Measurements from ENCODE around the gene NFU1. TPM values are rescaled to one million over a fixed set of nuclear protein-coding genes. Genes with fewer than 3 reads are reported as not detected.
"Not testable (repeated sequence)": the region's sequence is repeated elsewhere in the genome, so short reads cannot be mapped to it uniquely, and the experiment has no call there.

NFU1 gene
- total and polyA plus RNA-seq, 5 donors, result 50.1 to 62.5 (median 53.0) TPM

- H3K27ac ChIP-seq (ENCODE audit: low read length), result no peak overlapping the region
Observed at GRCh38 chr2:69422198-69422597, 15.0 kb downstream of the NFU1 start.

GRCh38 chr2:69419111-69419510 is 18.1 kb downstream of the NFU1 start:
- H3K9me3 ChIP-seq (ENCODE audit: control insufficient read depth, low read length); ATAC-seq; intact Hi-C loops (cut with DNase I); H3K4me3 ChIP-seq (ENCODE audit: low read length); H3K27ac ChIP-seq (ENCODE audit: low read length); H3K4me1 ChIP-seq (ENCODE audit: control insufficient read depth, insufficient read depth, low read length); DNase-seq; H3K27me3 ChIP-seq (ENCODE audit: control insufficient read depth, insufficient read depth): not testable (repeated sequence)
- WGBS, result 81% methylated on average over 7 of the region's 7 CpGs

More at GRCh38 chr2:69422198-69422597, 15.0 kb downstream of the NFU1 start:
- Histone ChIP-seq H3K4me1 (ENCODE audit: control insufficient read depth, insufficient read depth, low read length) (no peaks in the 10 kb centered on the region), H3K27me3 (ENCODE audit: control insufficient read depth, insufficient read depth) (no peaks in the 10 kb centered on the region), H3K4me3 (ENCODE audit: low read length) (no peak overlapping the region), H3K9me3 (ENCODE audit: control insufficient read depth, low read length) (no peaks in the 10 kb centered on the region)
- ATAC-seq, result no peak
- no peak for DNase-seq
- intact Hi-C loops (cut with DNase I), result no loop called here

GRCh38 chr2:69416147-69416546 is 21.1 kb downstream of the NFU1 start:
- DNase-seq (no peak), ATAC-seq (no peak)
- Histone ChIP-seq H3K4me3 (ENCODE audit: low read length) (no peak overlapping the region), H3K4me1 (ENCODE audit: control insufficient read depth, insufficient read depth, low read length) (no peaks in the 10 kb centered on the region), H3K27me3 (ENCODE audit: control insufficient read depth, insufficient read depth) (no peaks in the 10 kb centered on the region), H3K9me3 (ENCODE audit: control insufficient read depth, low read length) (no peaks in the 10 kb centered on the region), H3K27ac (ENCODE audit: low read length) (no peak overlapping the region)
- intact Hi-C loops (cut with DNase I), result no loop called here
- 72% methylated on average over 1 of the region's 1 CpG for WGBS

- DNase-seq, result no peak
- Histone ChIP-seq H3K4me3 (ENCODE audit: low read length) (no peak overlapping the region), H3K27ac (ENCODE audit: low read length) (no peak overlapping the region), H3K27me3 (ENCODE audit: control insufficient read depth, insufficient read depth) (no peaks in the 10 kb centered on the region), H3K4me1 (ENCODE audit: control insufficient read depth, insufficient read depth, low read length) (no peaks in the 10 kb centered on the region), H3K9me3 (ENCODE audit: control insufficient read depth, low read length) (no peaks in the 10 kb centered on the region)
- intact Hi-C loops (cut with DNase I), result no loop called here
- ATAC-seq, result no peak
Observed at GRCh38 chr2:69411120-69411519, 26.1 kb downstream of the NFU1 start.

GRCh38 chr2:69405306-69405705 is 31.9 kb downstream of the NFU1 start:
- H3K4me3 ChIP-seq (ENCODE audit: low read length), result no peak overlapping the region
- DNase-seq, result no peak
- ATAC-seq, result no peak
- no peak overlapping the region for H3K27ac ChIP-seq (ENCODE audit: low read length)
- no peaks in the 10 kb centered on the region for H3K4me1 ChIP-seq (ENCODE audit: control insufficient read depth, insufficient read depth, low read length)
- no peaks in the 10 kb centered on the region for H3K9me3 ChIP-seq (ENCODE audit: control insufficient read depth, low read length)
- H3K27me3 ChIP-seq (ENCODE audit: control insufficient read depth, insufficient read depth), result no peaks in the 10 kb centered on the region
- intact Hi-C loops (cut with DNase I), result no loop called here

- H3K27me3 ChIP-seq (ENCODE audit: control insufficient read depth, insufficient read depth), result no peaks in the 10 kb centered on the region
- DNase-seq (no peak), ATAC-seq (no peak)
- no peak overlapping the region for H3K27ac ChIP-seq (ENCODE audit: low read length)
- no peaks in the 10 kb centered on the region for H3K4me1 ChIP-seq (ENCODE audit: control insufficient read depth, insufficient read depth, low read length)
- intact Hi-C loops (cut with DNase I), result no loop called here
- no peaks in the 10 kb centered on the region for H3K9me3 ChIP-seq (ENCODE audit: control insufficient read depth, low read length)
- no peak overlapping the region for H3K4me3 ChIP-seq (ENCODE audit: low read length)
- 98% methylated on average over 3 of the region's 3 CpGs for WGBS
Observed at GRCh38 chr2:69400121-69400520, 37.1 kb downstream of the NFU1 start.

- Histone ChIP-seq H3K27ac (ENCODE audit: low read length) (no peak overlapping the region), H3K4me1 (ENCODE audit: control insufficient read depth, insufficient read depth, low read length) (no peaks in the 10 kb centered on the region), H3K27me3 (ENCODE audit: control insufficient read depth, insufficient read depth) (no peaks in the 10 kb centered on the region), H3K9me3 (ENCODE audit: control insufficient read depth, low read length) (no peaks in the 10 kb centered on the region), H3K4me3 (ENCODE audit: low read length) (no peak overlapping the region)
- peak; percentile 41 to 84 for ATAC-seq
- intact Hi-C loops (cut with DNase I), result no loop called here
- no peak for DNase-seq
Observed at GRCh38 chr2:69397234-69397633, 40.0 kb downstream of the NFU1 start.

- no peaks in the 10 kb centered on the region for H3K4me1 ChIP-seq (ENCODE audit: control insufficient read depth, insufficient read depth, low read length)
- no peaks in the 10 kb centered on the region for H3K9me3 ChIP-seq (ENCODE audit: control insufficient read depth, low read length)
- 17% methylated on average over 1 of the region's 1 CpG for WGBS
- H3K4me3 ChIP-seq (ENCODE audit: low read length), result no peak overlapping the region
- DNase-seq (no peak), ATAC-seq (no peak)
- intact Hi-C loops (cut with DNase I), result no loop called here
- H3K27me3 ChIP-seq (ENCODE audit: control insufficient read depth, insufficient read depth), result no peaks in the 10 kb centered on the region
- no peak overlapping the region for H3K27ac ChIP-seq (ENCODE audit: low read length)
Observed at GRCh38 chr2:69395866-69396265, 41.4 kb downstream of the NFU1 start.

GRCh38 chr2:69393963-69394362 is 43.3 kb downstream of the NFU1 start:
- no peaks in the 10 kb centered on the region for H3K9me3 ChIP-seq (ENCODE audit: control insufficient read depth, low read length)
- no peaks in the 10 kb centered on the region for H3K27me3 ChIP-seq (ENCODE audit: control insufficient read depth, insufficient read depth)
- H3K4me1 ChIP-seq (ENCODE audit: control insufficient read depth, insufficient read depth, low read length), result no peaks in the 10 kb centered on the region
- ATAC-seq (no peak), DNase-seq (no peak)
- intact Hi-C loops (cut with DNase I), result no loop called here
- no peak overlapping the region for H3K4me3 ChIP-seq (ENCODE audit: low read length)
- no peak overlapping the region for H3K27ac ChIP-seq (ENCODE audit: low read length)

- H3K27me3 ChIP-seq (ENCODE audit: control insufficient read depth, insufficient read depth), result no peaks in the 10 kb centered on the region
- ATAC-seq, result no peak
- 81% methylated on average over 3 of the region's 3 CpGs for WGBS
- H3K9me3 ChIP-seq (ENCODE audit: control insufficient read depth, low read length), result no peaks in the 10 kb centered on the region
- H3K4me3 ChIP-seq (ENCODE audit: low read length), result no peak overlapping the region
- no peak overlapping the region for H3K27ac ChIP-seq (ENCODE audit: low read length)
- no peak for DNase-seq
- no peaks in the 10 kb centered on the region for H3K4me1 ChIP-seq (ENCODE audit: control insufficient read depth, insufficient read depth, low read length)
- intact Hi-C loops (cut with DNase I), result no loop called here
Observed at GRCh38 chr2:69390471-69390870, 46.8 kb downstream of the NFU1 start.

- intact Hi-C loops (cut with DNase I), result no loop called here
- DNase-seq, result no peak
- Histone ChIP-seq H3K9me3 (ENCODE audit: control insufficient read depth, low read length) (no peaks in the 10 kb centered on the region), H3K4me3 (ENCODE audit: low read length) (no peak overlapping the region), H3K27me3 (ENCODE audit: control insufficient read depth, insufficient read depth) (no peaks in the 10 kb centered on the region), H3K27ac (ENCODE audit: low read length) (no peak overlapping the region), H3K4me1 (ENCODE audit: control insufficient read depth, insufficient read depth, low read length) (no peaks in the 10 kb centered on the region)
- 80% methylated on average over 3 of the region's 3 CpGs for WGBS
- ATAC-seq, result no peak
Observed at GRCh38 chr2:69390001-69390400, 47.2 kb downstream of the NFU1 start.

GRCh38 chr2:69389271-69389670 is 48.0 kb downstream of the NFU1 start:
- H3K4me1 ChIP-seq (ENCODE audit: control insufficient read depth, insufficient read depth, low read length), result no peaks in the 10 kb centered on the region
- DNase-seq (no peak), ATAC-seq (no peak)
- H3K27ac ChIP-seq (ENCODE audit: low read length), result no peak overlapping the region
- no peaks in the 10 kb centered on the region for H3K27me3 ChIP-seq (ENCODE audit: control insufficient read depth, insufficient read depth)
- H3K4me3 ChIP-seq (ENCODE audit: low read length), result no peak overlapping the region
- no peaks in the 10 kb centered on the region for H3K9me3 ChIP-seq (ENCODE audit: control insufficient read depth, low read length)
- intact Hi-C loops (cut with DNase I), result no loop called here
- 90% methylated on average over 3 of the region's 3 CpGs for WGBS
